WTC11 (cell line): Measurements from ENCODE around the gene GDPD3. TPM values are rescaled to one million over a fixed set of nuclear protein-coding genes. Genes with fewer than 3 reads are reported as not detected.
A peak's percentile ranks its signal among the peaks of the same experiment; 100 is the strongest.

Experiments used
- ATAC-seq: fragments of 200-7000 bp; cut with Tn5 transposase; 2 replicates; pipeline ENCODE4 v1.10.0; 2021; ENCODE audit warnings: mild to moderate bottlenecking, moderate library complexity
- CTCF ChIA-PET: fragments of 300-600 bp; sonication (Branson Sonifier 250); formaldehyde crosslinking; loops from one replicate; lab custom pipeline; 2021; ENCODE audit warnings: antibody characterized with exemption; lab: Charles Lee
- POLR2A ChIA-PET: fragments of 350-600 bp; sonication (Branson Sonifier 250); formaldehyde crosslinking; loops from one replicate; lab custom pipeline; 2021; ENCODE audit warnings: antibody characterized with exemption; lab: Charles Lee
- DNase-seq: peaks from one replicate; pipeline ENCODE4 v3.0.0; 2021; ENCODE audit warnings: low spot score
- H3K27ac Mint-ChIP-seq: 2 replicates; pipeline ENCODE4 v1.8.0; 2021; ENCODE audit warnings: mixed read lengths
- H3K27me3 Mint-ChIP-seq: 2 replicates; pipeline ENCODE4 v1.8.0; 2021; ENCODE audit warnings: low read depth, mild to moderate bottlenecking, moderate library complexity, mixed read lengths
- H3K36me3 Mint-ChIP-seq: 2 replicates; pipeline ENCODE4 v1.8.0; 2021; ENCODE audit warnings: mixed read lengths
- H3K4me1 Mint-ChIP-seq: 2 replicates; pipeline ENCODE4 v1.8.0; 2022; ENCODE audit warnings: mixed read lengths
- H3K4me3 Mint-ChIP-seq: 2 replicates; pipeline ENCODE4 v1.8.0; 2021; ENCODE audit warnings: mild to moderate bottlenecking, moderate library complexity, mixed read lengths
- H3K9me3 Mint-ChIP-seq: 2 replicates; pipeline ENCODE4 v1.8.0; 2021; ENCODE audit warnings: mixed read lengths
- ESRRA ChIP-seq: sonication (generic); formaldehyde crosslinking; IDR thresholded peaks from 2 replicates; pipeline ENCODE4 v1.8.1; 2022; ENCODE audit warnings: mild to moderate bottlenecking, missing genetic modification reagents, borderline replicate concordance
- FOXP1 ChIP-seq: sonication (generic); formaldehyde crosslinking; IDR thresholded peaks from 2 replicates; pipeline ENCODE4 v1.8.0; 2022; ENCODE audit warnings: missing genetic modification reagents, mild to moderate bottlenecking, moderate library complexity, borderline replicate concordance
- KAT7 ChIP-seq: sonication (generic); formaldehyde crosslinking; IDR thresholded peaks from 2 replicates; pipeline ENCODE4 v1.8.1; 2023; ENCODE audit warnings: missing genetic modification reagents, mild to moderate bottlenecking, borderline replicate concordance
- OVOL2 ChIP-seq: fragments of 250-450 bp; sonication (Bioruptor Pico); IDR thresholded peaks from 2 replicates; pipeline ENCODE4 v1.9.0; 2021; ENCODE audit warnings: mild to moderate bottlenecking, borderline replicate concordance
- PRRX2 ChIP-seq: fragments of 250-450 bp; sonication (Bioruptor Pico); IDR thresholded peaks from 2 replicates; pipeline ENCODE4 v1.8.0; 2021; ENCODE audit warnings: mild to moderate bottlenecking
- RORB ChIP-seq: fragments of 250-450 bp; sonication (Bioruptor Pico); IDR thresholded peaks from 2 replicates; pipeline ENCODE4 v1.9.0; 2021; ENCODE audit warnings: mild to moderate bottlenecking
- SOX15 ChIP-seq: fragments of 250-450 bp; sonication (Bioruptor Pico); IDR thresholded peaks from 2 replicates; pipeline ENCODE4 v1.9.0; 2021; ENCODE audit warnings: mild to moderate bottlenecking
- ZNF121 ChIP-seq: sonication (generic); formaldehyde crosslinking; IDR thresholded peaks from 2 replicates; pipeline ENCODE4 v1.8.0; 2023; ENCODE audit warnings: missing genetic modification reagents
- ZNF138 ChIP-seq: sonication (generic); formaldehyde crosslinking; conservative IDR thresholded peaks from 2 replicates; pipeline ENCODE4 v1.8.1; 2022; ENCODE audit warnings: mild to moderate bottlenecking, moderate library complexity, missing genetic modification reagents
- total RNA-seq: library from RNA; stranded (reverse); gene quantifications from 3 replicates; pipeline ENCODE4 v1.2.3, GENCODE V29; 2021
- TF ChIP-seq, protein P1 (sequence below): sonication (generic); formaldehyde crosslinking; conservative IDR thresholded peaks from 2 replicates; pipeline ENCODE4 v1.8.1; 2022; ENCODE audit warnings: mild to moderate bottlenecking, missing genetic modification reagents
- TF ChIP-seq, protein P2 (sequence below): sonication (generic); formaldehyde crosslinking; IDR thresholded peaks from 2 replicates; pipeline ENCODE4 v1.8.1; 2022; ENCODE audit warnings: mild to moderate bottlenecking, missing genetic modification reagents, moderate library complexity, borderline replicate concordance
- TF ChIP-seq, protein P3 (sequence below): fragments of 250-450 bp; sonication (Bioruptor Pico); conservative IDR thresholded peaks from 2 replicates; pipeline ENCODE4 v1.9.0; 2021; ENCODE audit warnings: mild to moderate bottlenecking
- TF ChIP-seq, protein P4 (sequence below): sonication (generic); formaldehyde crosslinking; conservative IDR thresholded peaks from 2 replicates; pipeline ENCODE4 v1.8.1; 2023; ENCODE audit warnings: mild to moderate bottlenecking, low read depth, missing genetic modification reagents, moderate library complexity
- TF ChIP-seq, protein P5 (sequence below): sonication (generic); formaldehyde crosslinking; IDR thresholded peaks from 2 replicates; pipeline ENCODE4 v1.8.0; 2022; ENCODE audit warnings: mild to moderate bottlenecking, missing genetic modification reagents
- TF ChIP-seq, protein P6 (sequence below): sonication (generic); formaldehyde crosslinking; IDR thresholded peaks from 2 replicates; pipeline ENCODE4 v1.8.1; 2022; ENCODE audit warnings: missing genetic modification reagents, borderline replicate concordance
- TF ChIP-seq, protein P7 (sequence below): sonication (generic); formaldehyde crosslinking; IDR thresholded peaks from 2 replicates; pipeline ENCODE4 v1.8.1; 2022; ENCODE audit warnings: mild to moderate bottlenecking, moderate library complexity, missing genetic modification reagents

GDPD3 gene
- total RNA-seq, 1 experiment from 2014 or later: 2.5 TPM

DNA sequence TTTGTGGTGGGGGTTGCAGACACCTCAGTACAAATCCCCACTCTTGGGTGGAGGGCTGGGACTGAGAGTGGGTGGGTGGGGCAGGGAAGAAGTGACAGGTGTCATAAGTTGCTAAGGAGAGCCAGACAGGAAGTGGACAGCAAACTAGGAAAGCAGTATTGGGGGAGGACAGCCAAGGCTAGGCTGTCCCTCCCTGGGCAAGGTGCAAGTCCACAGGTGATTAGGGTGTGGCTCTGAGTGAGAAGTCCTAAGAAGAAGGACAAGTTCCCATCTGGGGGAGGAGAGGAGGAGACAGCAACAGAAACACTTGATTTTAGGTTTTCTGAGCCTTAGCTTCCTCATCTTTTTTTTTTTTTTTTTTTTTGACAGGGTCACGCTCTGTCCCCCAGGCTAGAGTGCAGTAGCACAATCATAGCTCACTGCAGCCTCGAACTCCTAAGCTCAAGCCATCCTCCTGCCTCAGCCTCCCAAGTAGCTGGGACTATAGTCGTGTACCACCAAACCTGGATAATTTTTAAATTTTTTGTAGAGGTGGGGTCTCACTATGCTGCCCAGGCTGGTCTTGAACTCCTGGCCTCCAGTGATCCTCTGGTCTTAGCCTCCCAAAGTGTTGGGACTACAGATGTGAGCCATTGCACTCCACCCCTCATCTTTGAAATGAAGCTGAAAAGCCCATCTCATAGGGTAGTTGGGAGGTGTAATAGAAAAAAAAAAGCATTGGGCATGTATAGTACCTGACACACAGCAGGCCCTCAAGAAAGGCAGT lies 7.2 kb upstream of the GDPD3 start:
- POLR2A ChIA-PET: interaction anchor here (0.6 kb wide), 2 partner anchors 8 to 251 kb away, joined by 3 read pairs; no protein-coding TSS in a partner anchor
- no peak overlapping the region for H3K27ac Mint-ChIP-seq
- H3K36me3 Mint-ChIP-seq: peaks cover 3% of the 10 kb centered on the region; the same call in 1 of the 2 replicates
- peaks cover 5% of the 10 kb centered on the region for H3K4me1 Mint-ChIP-seq
- ATAC-seq (no peak), DNase-seq (no peak)
- peaks cover 12% of the 10 kb centered on the region for H3K27me3 Mint-ChIP-seq
- H3K4me3 Mint-ChIP-seq: no peak overlapping the region
- TF ChIP-seq SOX15 (CRISPR knock-in tag): no peak
- TF ChIP-seq ZNF121 (CRISPR knock-in tag): 0 out of 2 replicates have a peak, but pooled peaks have one; percentile 28
- TF ChIP-seq, protein P1, sequence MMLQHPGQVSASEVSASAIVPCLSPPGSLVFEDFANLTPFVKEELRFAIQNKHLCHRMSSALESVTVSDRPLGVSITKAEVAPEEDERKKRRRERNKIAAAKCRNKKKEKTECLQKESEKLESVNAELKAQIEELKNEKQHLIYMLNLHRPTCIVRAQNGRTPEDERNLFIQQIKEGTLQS (CRISPR knock-in tag): no peak
- TF ChIP-seq, protein P2, sequence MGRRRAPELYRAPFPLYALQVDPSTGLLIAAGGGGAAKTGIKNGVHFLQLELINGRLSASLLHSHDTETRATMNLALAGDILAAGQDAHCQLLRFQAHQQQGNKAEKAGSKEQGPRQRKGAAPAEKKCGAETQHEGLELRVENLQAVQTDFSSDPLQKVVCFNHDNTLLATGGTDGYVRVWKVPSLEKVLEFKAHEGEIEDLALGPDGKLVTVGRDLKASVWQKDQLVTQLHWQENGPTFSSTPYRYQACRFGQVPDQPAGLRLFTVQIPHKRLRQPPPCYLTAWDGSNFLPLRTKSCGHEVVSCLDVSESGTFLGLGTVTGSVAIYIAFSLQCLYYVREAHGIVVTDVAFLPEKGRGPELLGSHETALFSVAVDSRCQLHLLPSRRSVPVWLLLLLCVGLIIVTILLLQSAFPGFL (CRISPR knock-in tag): no peak
- TF ChIP-seq, all 79 proteins: peak for 1
- H3K9me3 Mint-ChIP-seq: no peaks in the 10 kb centered on the region
- CTCF ChIA-PET: interaction anchor here (0.9 to 2.9 kb wide), 2 partner anchors 8 to 29 kb away, joined by 3 to 27 read pairs; partner anchors contain the start of gene TBX6

DNA sequence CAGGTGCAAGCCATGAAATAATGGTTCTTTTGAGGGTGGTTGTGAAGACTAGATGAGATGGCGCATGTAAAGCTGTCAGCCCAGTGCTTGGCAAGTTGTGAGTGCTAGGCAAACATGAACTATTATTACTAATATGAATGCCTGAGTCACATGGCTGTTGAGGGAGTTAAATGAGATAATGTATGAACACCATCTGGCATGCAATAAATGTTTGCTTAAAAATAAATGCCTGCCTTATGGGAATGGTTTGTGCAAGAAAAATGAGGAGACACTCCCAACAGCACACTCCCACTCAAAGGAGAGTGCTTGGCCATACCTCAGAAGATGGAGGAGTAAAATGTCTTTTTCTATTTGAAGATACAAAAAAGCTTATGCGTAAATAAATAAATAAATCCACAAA lies 6.1 kb upstream of the GDPD3 start:
- H3K4me1 Mint-ChIP-seq: peaks cover 5% of the 10 kb centered on the region
- H3K9me3 Mint-ChIP-seq: no peaks in the 10 kb centered on the region
- TF ChIP-seq FOXP1 (CRISPR knock-in tag): no peak
- no peak for TF ChIP-seq ZNF138 (CRISPR knock-in tag)
- TF ChIP-seq, protein P3, sequence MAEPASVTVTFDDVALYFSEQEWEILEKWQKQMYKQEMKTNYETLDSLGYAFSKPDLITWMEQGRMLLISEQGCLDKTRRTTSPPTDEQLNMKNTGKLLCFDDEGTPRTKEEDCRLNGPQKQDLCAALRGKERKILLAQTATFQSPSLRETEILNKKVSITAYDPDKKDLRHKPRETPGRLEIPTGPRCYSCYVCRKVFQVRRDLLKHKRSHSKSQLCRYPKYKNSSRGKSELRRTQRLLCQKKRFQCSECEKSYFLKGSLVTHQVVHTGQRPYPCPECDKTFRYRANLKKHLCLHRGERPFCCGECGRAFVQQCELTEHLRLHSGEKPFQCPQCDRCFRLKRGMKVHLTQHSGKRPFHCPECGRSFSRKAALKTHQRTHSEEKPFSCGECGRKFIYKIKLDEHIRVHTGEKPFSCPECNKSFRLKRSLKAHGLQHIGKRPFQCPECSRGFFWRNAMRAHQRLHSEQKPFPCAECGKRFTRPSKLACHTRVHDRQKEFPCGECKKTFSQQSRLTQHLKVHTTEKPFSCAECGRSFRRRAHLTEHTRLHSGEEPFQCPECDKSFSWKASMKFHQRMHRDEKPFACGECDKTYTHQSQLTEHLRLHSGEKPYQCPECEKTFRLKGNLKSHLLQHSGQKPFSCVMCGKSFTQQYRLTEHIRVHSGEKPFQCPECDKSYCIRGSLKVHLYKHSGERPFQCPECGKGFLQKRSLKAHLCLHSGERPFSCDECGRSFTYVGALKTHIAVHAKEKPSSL (CRISPR knock-in tag): no peak
- TF ChIP-seq, protein P2 (CRISPR knock-in tag): no peak
- TF ChIP-seq ESRRA (CRISPR knock-in tag): no peak
- TF ChIP-seq, protein P4, sequence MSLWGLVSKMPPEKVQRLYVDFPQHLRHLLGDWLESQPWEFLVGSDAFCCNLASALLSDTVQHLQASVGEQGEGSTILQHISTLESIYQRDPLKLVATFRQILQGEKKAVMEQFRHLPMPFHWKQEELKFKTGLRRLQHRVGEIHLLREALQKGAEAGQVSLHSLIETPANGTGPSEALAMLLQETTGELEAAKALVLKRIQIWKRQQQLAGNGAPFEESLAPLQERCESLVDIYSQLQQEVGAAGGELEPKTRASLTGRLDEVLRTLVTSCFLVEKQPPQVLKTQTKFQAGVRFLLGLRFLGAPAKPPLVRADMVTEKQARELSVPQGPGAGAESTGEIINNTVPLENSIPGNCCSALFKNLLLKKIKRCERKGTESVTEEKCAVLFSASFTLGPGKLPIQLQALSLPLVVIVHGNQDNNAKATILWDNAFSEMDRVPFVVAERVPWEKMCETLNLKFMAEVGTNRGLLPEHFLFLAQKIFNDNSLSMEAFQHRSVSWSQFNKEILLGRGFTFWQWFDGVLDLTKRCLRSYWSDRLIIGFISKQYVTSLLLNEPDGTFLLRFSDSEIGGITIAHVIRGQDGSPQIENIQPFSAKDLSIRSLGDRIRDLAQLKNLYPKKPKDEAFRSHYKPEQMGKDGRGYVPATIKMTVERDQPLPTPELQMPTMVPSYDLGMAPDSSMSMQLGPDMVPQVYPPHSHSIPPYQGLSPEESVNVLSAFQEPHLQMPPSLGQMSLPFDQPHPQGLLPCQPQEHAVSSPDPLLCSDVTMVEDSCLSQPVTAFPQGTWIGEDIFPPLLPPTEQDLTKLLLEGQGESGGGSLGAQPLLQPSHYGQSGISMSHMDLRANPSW: no peak
- no peak for TF ChIP-seq OVOL2
- TF ChIP-seq, protein P5, sequence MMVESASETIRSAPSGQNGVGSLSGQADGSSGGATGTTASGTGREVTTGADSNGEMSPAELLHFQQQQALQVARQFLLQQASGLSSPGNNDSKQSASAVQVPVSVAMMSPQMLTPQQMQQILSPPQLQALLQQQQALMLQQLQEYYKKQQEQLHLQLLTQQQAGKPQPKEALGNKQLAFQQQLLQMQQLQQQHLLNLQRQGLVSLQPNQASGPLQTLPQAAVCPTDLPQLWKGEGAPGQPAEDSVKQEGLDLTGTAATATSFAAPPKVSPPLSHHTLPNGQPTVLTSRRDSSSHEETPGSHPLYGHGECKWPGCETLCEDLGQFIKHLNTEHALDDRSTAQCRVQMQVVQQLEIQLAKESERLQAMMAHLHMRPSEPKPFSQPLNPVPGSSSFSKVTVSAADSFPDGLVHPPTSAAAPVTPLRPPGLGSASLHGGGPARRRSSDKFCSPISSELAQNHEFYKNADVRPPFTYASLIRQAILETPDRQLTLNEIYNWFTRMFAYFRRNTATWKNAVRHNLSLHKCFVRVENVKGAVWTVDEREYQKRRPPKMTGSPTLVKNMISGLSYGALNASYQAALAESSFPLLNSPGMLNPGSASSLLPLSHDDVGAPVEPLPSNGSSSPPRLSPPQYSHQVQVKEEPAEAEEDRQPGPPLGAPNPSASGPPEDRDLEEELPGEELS (CRISPR knock-in tag): no peak
- TF ChIP-seq KAT7 (CRISPR knock-in tag): no peak
- TF ChIP-seq, protein P6, sequence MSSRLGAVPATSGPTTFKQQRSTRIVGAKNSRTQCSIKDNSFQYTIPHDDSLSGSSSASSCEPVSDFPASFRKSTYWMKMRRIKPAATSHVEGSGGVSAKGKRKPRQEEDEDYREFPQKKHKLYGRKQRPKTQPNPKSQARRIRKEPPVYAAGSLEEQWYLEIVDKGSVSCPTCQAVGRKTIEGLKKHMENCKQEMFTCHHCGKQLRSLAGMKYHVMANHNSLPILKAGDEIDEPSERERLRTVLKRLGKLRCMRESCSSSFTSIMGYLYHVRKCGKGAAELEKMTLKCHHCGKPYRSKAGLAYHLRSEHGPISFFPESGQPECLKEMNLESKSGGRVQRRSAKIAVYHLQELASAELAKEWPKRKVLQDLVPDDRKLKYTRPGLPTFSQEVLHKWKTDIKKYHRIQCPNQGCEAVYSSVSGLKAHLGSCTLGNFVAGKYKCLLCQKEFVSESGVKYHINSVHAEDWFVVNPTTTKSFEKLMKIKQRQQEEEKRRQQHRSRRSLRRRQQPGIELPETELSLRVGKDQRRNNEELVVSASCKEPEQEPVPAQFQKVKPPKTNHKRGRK (CRISPR knock-in tag): no peak
- no peak for TF ChIP-seq PRRX2
- TF ChIP-seq, protein P7, sequence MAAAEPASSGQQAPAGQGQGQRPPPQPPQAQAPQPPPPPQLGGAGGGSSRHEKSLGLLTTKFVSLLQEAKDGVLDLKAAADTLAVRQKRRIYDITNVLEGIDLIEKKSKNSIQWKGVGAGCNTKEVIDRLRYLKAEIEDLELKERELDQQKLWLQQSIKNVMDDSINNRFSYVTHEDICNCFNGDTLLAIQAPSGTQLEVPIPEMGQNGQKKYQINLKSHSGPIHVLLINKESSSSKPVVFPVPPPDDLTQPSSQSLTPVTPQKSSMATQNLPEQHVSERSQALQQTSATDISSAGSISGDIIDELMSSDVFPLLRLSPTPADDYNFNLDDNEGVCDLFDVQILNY: no peak
- no peak for TF ChIP-seq ZNF121 (CRISPR knock-in tag)
- TF ChIP-seq RORB (CRISPR knock-in tag): no peak
- H3K36me3 Mint-ChIP-seq: peaks cover 3% of the 10 kb centered on the region; the same call in 1 of the 2 replicates
- no peak for DNase-seq
- peaks cover 7% of the 10 kb centered on the region for H3K27me3 Mint-ChIP-seq
- ChIA-PET CTCF (interaction anchor here (2.9 kb wide), 1 partner anchor 7 kb away, joined by 27 read pairs; no protein-coding TSS in a partner anchor), POLR2A (no interaction called here)
- ATAC-seq: no peak
- no peak overlapping the region for H3K4me3 Mint-ChIP-seq
- peak overlapping the region; percentile 17; the same call in 1 of the 2 replicates for H3K27ac Mint-ChIP-seq
